Hepatocyte (in vitro differentiated cells): ENCODE data around the gene GEMIN5.

ENCODE experiments used
- EZH2phosphoT487 ChIP-seq: fragments of 200-600 bp; sonication (generic); IDR thresholded peaks from one replicate; pipeline ENCODE4 v1.6.1; 2018; ENCODE audit warnings: antibody characterized with exemption, mild to moderate bottlenecking, low read depth, moderate library complexity; ENCODE audit not compliant: unreplicated experiment, severe bottlenecking
- TF ChIP-seq, protein P1 (sequence below): fragments of 200-600 bp; sonication (generic); IDR thresholded peaks from 2 replicates; pipeline ENCODE4 v1.5.1; 2016; ENCODE audit warnings: antibody characterized with exemption, mild to moderate bottlenecking; ENCODE audit not compliant: poor library complexity

DNA sequence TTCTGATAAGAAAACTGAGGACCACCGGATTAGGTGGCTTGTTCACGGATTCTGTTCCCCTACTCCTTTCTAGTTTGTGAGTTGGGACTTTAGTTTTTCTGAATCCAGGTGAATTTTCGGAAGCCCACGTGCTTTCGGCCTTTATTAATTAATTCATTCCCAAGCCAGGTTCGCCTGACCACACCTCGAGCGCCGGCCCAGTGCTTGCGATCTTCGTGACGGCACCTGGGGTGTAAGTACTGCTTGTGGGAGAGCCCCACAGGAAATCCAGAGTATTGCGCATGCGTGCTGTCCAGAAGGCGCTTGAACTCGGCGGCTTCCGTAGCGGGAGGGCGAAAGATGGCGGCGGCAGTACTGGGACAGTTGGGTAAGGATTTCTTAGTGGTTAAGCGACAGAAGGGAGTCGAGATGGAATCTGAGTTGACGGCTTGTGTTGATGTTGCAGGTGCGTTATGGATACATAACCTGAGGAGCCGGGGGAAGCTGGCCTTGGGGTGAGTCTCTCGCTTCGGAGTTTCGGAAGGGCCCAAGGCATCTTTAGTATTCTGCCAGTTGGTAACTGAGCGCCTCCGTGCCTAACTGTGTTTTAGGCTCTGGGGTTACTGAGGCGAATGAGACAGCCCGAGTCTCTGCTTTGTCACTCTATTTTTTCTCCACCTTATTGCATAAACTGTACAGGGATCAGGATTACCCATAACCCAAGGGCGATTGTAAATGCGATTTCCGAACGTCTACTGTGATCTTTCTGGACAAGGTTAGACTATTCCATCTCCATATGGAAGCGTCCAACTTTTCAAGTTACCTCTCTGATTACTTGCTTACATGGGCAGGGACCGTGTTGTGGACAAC is 3.0 kb upstream of the GEMIN5 start, which contains the start of gene MRPL22:
- TF ChIP-seq, protein P1, sequence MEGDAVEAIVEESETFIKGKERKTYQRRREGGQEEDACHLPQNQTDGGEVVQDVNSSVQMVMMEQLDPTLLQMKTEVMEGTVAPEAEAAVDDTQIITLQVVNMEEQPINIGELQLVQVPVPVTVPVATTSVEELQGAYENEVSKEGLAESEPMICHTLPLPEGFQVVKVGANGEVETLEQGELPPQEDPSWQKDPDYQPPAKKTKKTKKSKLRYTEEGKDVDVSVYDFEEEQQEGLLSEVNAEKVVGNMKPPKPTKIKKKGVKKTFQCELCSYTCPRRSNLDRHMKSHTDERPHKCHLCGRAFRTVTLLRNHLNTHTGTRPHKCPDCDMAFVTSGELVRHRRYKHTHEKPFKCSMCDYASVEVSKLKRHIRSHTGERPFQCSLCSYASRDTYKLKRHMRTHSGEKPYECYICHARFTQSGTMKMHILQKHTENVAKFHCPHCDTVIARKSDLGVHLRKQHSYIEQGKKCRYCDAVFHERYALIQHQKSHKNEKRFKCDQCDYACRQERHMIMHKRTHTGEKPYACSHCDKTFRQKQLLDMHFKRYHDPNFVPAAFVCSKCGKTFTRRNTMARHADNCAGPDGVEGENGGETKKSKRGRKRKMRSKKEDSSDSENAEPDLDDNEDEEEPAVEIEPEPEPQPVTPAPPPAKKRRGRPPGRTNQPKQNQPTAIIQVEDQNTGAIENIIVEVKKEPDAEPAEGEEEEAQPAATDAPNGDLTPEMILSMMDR: no peak
- no peak for TF ChIP-seq EZH2phosphoT487
